ENCODE data around the gene CTBP2.

DNA sequence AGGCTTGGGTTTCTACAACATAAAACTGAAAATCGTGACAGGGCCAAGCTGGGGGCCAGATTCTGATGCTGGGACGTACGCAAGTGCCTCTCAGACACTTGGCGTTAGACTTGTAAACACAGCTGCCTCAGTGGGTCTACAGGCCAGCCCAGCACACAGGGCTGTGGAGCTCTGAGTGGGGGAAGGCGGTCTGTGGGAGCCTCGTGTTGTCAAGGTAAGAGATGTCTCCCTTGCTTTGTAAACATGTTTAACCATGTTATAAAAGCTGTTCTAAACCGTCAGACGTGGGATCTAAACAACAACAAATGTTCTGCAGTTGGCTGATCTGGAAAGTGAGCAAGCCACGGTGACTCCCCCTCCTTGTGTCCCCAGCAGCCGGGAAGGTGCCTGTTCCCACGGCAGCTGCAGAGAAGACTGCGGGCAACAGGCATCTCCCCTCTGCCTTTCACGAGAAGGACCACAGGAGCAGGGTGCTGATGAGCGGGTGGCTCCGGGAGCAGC lies 150.7 kb downstream of the CTBP2 start:
- TF ChIP-seq, protein P1, sequence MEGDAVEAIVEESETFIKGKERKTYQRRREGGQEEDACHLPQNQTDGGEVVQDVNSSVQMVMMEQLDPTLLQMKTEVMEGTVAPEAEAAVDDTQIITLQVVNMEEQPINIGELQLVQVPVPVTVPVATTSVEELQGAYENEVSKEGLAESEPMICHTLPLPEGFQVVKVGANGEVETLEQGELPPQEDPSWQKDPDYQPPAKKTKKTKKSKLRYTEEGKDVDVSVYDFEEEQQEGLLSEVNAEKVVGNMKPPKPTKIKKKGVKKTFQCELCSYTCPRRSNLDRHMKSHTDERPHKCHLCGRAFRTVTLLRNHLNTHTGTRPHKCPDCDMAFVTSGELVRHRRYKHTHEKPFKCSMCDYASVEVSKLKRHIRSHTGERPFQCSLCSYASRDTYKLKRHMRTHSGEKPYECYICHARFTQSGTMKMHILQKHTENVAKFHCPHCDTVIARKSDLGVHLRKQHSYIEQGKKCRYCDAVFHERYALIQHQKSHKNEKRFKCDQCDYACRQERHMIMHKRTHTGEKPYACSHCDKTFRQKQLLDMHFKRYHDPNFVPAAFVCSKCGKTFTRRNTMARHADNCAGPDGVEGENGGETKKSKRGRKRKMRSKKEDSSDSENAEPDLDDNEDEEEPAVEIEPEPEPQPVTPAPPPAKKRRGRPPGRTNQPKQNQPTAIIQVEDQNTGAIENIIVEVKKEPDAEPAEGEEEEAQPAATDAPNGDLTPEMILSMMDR (conservative IDR thresholded peaks at IDR 0.05; ENCODE audit: low read depth, low read length) = no peak
- no peak for TF ChIP-seq EZH2 (IDR thresholded peaks at IDR 0.05; ENCODE audit: borderline replicate concordance, low read depth, low read length, poor library complexity, severe bottlenecking)
